ENCODE data around the gene BBOX1.

BBOX1 gene

GRCh38 chr11:27061461-27061821 is 20.8 kb downstream of the BBOX1 start:
- Histone ChIP-seq H3K4me3 (replicated peaks; ENCODE audit: low read depth, low read length) (no peak overlapping the region), H3K36me3 (ENCODE audit: control insufficient read depth, insufficient read depth, low read length) (no peaks in the 10 kb centered on the region), H3K27me3 (replicated peaks; ENCODE audit: control insufficient read depth, insufficient read depth, low read length) (no peaks in the 10 kb centered on the region)
- TF ChIP-seq, protein P1, sequence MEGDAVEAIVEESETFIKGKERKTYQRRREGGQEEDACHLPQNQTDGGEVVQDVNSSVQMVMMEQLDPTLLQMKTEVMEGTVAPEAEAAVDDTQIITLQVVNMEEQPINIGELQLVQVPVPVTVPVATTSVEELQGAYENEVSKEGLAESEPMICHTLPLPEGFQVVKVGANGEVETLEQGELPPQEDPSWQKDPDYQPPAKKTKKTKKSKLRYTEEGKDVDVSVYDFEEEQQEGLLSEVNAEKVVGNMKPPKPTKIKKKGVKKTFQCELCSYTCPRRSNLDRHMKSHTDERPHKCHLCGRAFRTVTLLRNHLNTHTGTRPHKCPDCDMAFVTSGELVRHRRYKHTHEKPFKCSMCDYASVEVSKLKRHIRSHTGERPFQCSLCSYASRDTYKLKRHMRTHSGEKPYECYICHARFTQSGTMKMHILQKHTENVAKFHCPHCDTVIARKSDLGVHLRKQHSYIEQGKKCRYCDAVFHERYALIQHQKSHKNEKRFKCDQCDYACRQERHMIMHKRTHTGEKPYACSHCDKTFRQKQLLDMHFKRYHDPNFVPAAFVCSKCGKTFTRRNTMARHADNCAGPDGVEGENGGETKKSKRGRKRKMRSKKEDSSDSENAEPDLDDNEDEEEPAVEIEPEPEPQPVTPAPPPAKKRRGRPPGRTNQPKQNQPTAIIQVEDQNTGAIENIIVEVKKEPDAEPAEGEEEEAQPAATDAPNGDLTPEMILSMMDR (IDR thresholded peaks at IDR 0.05; ENCODE audit: insufficient read depth, low read length, poor library complexity, severe bottlenecking) = no peak
- no peak for DNase-seq (ENCODE audit: extremely low read depth, insufficient read length)

GRCh38 chr11:27064086-27064485 is 23.5 kb downstream of the BBOX1 start:
- TF ChIP-seq, protein P1 (IDR thresholded peaks at IDR 0.05; ENCODE audit: insufficient read depth, low read length, poor library complexity, severe bottlenecking) = no peak

GRCh38 chr11:27075192-27075591 is 34.6 kb downstream of the BBOX1 start:
- TF ChIP-seq, protein P1 (IDR thresholded peaks at IDR 0.05; ENCODE audit: insufficient read depth, low read length, poor library complexity, severe bottlenecking) = no peak
- Histone ChIP-seq H3K36me3 (ENCODE audit: control insufficient read depth, insufficient read depth, low read length) (no peaks in the 10 kb centered on the region), H3K4me3 (replicated peaks; ENCODE audit: low read depth, low read length) (no peak overlapping the region), H3K27me3 (replicated peaks; ENCODE audit: control insufficient read depth, insufficient read depth, low read length) (no peaks in the 10 kb centered on the region)
- DNase-seq (ENCODE audit: extremely low read depth, insufficient read length) = no peak

More at GRCh38 chr11:27064086-27064485, 23.5 kb downstream of the BBOX1 start:
- no peak for DNase-seq (ENCODE audit: extremely low read depth, insufficient read length)
- Histone ChIP-seq H3K36me3 (ENCODE audit: control insufficient read depth, insufficient read depth, low read length) (no peaks in the 10 kb centered on the region), H3K4me3 (replicated peaks; ENCODE audit: low read depth, low read length) (no peak overlapping the region), H3K27me3 (replicated peaks; ENCODE audit: control insufficient read depth, insufficient read depth, low read length) (no peaks in the 10 kb centered on the region)

DNA sequence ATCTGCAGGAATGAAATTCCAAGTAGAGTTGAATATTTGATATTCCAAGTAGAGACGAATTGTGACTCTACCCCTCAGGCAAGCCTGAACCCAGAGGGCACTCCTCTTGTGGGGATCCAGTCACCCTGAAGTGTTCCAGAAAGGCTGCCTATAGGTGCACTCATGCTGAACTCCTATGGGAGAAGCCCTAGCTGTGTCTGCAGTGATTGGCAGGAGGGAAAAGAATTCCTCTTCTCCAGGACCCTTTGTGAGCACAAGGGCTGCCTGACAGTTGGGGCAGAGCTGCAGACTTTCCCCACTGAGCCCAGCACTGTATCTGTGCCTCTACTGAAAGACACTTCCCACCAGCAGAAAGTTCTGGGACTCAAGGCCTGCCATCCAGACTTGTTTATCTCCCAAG is 35.0 kb downstream of the BBOX1 start:
- Histone ChIP-seq H3K27me3 (replicated peaks; ENCODE audit: control insufficient read depth, insufficient read depth, low read length) (no peaks in the 10 kb centered on the region), H3K4me3 (replicated peaks; ENCODE audit: low read depth, low read length) (no peak overlapping the region), H3K36me3 (ENCODE audit: control insufficient read depth, insufficient read depth, low read length) (no peaks in the 10 kb centered on the region)
- TF ChIP-seq, protein P1 (IDR thresholded peaks at IDR 0.05; ENCODE audit: insufficient read depth, low read length, poor library complexity, severe bottlenecking) = no peak
- no peak for DNase-seq (ENCODE audit: extremely low read depth, insufficient read length)

DNA sequence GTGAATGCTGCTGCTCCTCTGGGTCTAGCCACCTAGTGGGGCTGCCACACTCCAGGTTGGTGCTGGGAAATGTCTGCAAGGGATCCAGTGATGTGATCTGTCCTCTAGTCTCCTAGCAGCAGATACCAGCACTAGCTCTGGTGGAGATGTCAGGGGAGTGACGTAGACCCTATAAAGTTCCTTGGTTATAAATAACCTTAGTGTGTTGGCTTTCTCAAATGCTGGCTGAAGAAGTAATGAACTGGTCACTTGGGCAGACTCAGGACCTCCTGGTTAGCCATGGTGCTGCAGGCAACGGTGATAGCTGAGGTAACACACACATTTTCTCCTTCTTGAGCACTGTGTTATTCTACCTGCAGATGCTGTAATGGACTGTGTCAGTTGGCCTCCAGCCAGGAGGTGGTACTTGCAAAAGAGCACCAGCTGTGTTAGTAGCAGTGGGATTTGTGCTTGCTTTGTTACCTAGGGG is 35.5 kb downstream of the BBOX1 start:
- no peak overlapping the region for H3K4me3 ChIP-seq (replicated peaks; ENCODE audit: low read depth, low read length)
- TF ChIP-seq, protein P1 (IDR thresholded peaks at IDR 0.05; ENCODE audit: insufficient read depth, low read length, poor library complexity, severe bottlenecking) = no peak
- no peak for DNase-seq (ENCODE audit: extremely low read depth, insufficient read length)

DNA sequence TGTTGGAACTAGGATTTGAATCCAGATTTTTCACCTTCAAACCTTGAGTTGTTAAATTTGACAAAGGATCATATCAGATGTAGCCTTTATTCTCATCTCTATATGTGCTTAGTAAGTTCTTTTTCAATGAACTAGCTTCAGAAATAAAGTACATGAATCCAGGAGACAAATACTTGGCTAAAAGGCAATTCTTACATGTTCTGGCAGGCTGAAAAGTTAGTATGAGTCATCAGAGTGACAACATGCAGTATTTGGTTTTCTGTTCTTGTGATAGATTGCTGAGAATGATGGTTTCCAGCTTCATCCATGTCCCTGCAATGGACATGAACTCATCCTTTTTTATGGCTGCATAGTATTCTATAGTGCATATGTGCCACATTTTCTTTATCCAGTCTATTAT is 40.4 kb downstream of the BBOX1 start:
- no peak for DNase-seq (ENCODE audit: extremely low read depth, insufficient read length)
- TF ChIP-seq, protein P1 (IDR thresholded peaks at IDR 0.05; ENCODE audit: insufficient read depth, low read length, poor library complexity, severe bottlenecking) = no peak
- no peak overlapping the region for H3K4me3 ChIP-seq (replicated peaks; ENCODE audit: low read depth, low read length)
- H3K27me3 ChIP-seq (replicated peaks; ENCODE audit: control insufficient read depth, insufficient read depth, low read length) = no peaks in the 10 kb centered on the region
- no peaks in the 10 kb centered on the region for H3K36me3 ChIP-seq (ENCODE audit: control insufficient read depth, insufficient read depth, low read length)

More for the DNA sequence above, 35.5 kb downstream of the BBOX1 start:
- Histone ChIP-seq H3K27me3 (replicated peaks; ENCODE audit: control insufficient read depth, insufficient read depth, low read length) (no peaks in the 10 kb centered on the region), H3K36me3 (ENCODE audit: control insufficient read depth, insufficient read depth, low read length) (no peaks in the 10 kb centered on the region)
